Activated T-cell treated with anti-CD3 and anti-CD28 coated beads for 48 hours (primary cell): ENCODE results near the gene CRACDL.
"Not testable (repeated sequence)": the region's sequence is repeated elsewhere in the genome, so short reads cannot be mapped to it uniquely, and the experiment has no call there.

Experiments used
- DNase-seq: peaks from one replicate; pipeline ENCODE4 v3.0.0-alpha.2; 2020; ENCODE audit warnings: low read depth

The CRACDL gene

DNA sequence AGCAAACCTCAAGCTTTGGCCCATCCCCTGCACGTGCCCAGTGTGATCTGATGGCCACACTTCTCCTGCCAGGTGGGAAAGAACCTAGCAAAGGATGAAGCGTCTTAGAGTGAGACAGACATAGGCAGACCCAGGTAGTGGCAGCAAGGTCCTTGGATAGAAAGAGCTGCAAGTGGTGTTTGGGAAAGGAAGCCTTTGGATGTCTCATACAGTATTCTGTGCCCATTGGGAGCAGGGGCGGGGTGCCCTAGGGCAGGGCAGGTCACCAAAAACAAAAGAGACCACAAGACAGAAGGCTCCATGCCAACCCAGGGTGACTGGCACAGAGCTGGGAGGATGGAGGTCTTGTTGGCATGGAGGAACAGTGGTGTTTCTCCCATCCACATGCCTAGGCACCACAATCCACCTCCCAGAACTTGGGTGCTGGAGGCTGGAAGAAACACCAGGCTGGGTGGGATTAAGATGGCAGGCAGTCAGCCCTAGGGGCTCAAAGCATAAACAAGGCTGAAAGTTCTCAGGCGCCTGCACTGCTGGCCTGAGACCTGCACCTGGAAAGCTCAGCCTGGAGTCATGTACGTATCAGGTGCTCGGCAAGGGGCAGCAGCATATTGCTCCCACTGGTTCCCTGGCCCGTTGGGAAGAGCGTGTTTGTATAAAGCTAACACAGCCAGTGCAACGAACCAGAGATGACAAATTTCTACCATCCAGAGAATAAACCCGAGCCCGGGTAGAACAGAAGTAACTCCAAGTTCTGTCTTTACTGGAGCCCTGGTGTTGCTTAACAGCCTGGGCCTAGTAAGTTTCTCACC, 52.9 kb downstream of the CRACDL start:
- no peak for DNase-seq

DNA sequence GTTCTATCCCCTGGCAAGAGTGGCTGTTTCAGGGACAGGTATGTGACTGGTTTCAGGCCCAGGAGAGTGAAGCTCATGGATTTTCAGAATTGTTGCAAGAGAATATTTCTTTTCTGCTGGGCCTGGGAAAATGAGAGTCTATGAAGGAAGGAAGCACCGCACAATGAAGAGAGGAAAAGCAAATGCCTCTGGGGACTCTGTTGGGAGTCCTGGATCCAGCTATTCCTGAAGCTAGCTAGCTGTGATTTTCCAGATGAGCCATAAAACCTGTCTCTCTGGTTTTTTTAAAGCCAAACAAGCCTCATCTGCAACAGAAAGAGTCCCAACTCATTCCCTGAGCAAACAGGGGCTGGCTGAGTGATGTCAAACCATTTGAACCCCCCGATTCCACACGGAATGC, 53.7 kb downstream of the CRACDL start:
- DNase-seq = no peak

DNA sequence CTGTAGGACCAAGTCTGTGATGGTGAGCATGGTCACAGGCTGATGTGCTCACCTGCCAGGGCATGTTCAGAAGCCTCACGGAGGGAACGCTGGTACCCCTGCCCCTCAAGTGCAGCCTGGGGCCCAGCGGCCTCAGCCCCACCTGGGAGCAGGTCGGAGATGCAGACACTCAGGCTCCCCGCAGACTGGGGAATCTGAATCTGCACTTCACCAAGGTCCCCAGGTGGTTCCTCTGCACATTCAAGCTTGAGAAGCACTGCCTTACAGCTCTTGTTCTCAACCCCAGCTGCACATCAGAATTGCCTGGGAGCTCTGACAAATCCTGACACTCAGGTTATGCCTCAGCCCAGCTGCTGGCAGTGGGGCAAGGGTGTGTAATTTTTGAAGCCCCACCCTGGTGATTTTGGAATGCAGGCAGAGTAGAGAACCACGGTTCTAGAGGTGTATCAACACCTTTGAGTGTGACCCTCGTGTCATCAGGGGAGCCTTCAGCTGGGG, 54.8 kb downstream of the CRACDL start:
- no peak for DNase-seq

DNA sequence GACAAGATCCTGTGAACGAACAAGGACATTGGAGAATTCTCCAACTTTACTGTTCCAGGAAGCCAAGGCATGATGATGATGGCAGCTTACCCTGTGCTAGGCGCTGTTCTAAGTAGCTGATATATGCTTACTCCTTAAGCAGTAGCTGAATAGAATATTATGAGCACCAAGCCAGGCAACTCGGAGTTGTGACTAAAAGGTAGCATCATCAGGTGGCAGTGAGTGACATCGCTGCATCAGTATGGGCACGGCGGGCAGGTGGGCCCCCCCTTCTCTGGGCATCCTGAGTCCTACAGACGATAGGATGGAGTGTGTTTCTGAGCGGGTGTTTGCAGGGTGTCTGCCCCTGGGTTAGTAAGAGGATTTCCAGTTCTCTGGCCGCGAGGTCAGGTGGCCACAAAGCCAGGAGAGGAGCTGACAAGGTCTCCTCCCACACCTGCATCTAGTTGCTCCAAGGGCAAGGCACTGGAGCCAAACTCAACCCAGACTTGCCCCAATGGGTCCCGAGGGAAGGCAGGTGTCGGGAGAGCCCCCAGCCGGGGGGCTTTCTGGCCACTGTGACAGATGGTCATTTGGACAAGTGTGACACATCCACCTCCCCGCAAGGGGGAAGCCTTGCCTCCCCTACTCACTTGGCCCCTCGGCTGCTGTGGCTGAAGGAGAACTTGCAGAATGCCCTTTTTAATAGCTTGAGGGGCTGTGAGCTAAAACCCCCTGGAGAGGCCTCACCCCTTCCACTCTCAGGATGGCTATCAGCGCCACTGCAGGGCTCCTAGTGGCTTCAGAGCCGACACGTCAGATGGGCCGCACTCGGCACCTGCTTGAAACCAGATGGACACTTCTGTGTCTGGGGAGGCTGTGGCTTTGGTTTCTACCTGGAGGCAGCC, 55.5 kb downstream of the CRACDL start:
- DNase-seq = no peak

DNA sequence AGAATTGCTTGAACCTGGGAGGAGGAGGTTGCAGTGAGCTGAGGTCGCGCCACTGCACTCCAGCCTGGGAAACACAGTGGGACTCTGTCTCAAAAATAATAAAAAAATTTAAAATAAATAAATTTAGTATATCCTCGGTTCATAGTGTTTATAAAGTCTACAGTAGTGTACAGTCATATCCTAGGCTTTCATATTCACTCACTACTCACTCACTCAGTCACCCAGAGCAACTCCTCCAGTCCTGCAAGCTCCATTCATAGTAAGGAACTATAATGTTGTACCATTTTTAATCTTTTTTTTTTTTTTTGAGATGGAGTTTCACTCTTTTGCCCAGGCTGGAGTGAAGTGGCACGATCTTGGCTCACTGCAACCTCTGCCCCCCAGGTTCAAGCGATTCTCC, 58.4 kb downstream of the CRACDL start:
- not testable (repeated sequence) for DNase-seq

DNA sequence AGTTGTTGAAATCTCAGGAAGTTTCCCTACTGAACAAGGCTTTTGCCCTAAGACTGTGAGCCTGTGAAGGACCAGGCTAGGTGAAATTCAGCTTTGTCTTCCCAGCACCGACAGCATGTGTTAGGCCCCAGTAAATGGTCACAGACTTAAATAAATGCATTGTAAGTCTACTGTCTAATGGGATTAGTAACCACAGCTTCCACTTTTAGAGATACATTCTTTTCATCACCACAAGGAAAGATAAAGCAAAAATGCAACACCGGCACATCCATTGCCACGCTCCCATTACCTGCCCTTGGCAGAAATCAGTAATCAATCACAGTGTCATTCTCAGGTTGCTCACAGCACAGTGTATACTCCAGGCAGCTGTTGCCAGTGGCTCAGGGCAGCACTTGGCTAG, 59.3 kb downstream of the CRACDL start:
- DNase-seq = no peak

DNA sequence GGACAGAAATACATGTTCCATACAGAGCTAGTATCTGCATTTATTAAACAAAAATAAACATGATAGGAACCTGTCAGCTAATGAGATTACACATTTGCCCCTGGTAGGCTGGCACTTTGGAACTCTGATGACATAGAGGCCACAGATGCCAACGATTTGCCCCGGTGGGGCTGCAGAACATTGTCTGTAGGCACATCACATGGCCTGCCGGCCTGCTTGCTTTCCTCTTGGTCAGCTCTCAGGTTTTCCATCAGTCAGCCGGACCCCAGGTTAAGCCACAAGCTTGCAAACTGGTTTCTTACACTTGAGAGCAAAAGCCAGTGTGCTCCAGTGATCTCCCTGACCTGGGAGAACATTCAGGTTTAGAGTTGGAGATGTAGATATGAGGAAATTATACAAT, 60.3 kb downstream of the CRACDL start:
- no peak for DNase-seq

DNA sequence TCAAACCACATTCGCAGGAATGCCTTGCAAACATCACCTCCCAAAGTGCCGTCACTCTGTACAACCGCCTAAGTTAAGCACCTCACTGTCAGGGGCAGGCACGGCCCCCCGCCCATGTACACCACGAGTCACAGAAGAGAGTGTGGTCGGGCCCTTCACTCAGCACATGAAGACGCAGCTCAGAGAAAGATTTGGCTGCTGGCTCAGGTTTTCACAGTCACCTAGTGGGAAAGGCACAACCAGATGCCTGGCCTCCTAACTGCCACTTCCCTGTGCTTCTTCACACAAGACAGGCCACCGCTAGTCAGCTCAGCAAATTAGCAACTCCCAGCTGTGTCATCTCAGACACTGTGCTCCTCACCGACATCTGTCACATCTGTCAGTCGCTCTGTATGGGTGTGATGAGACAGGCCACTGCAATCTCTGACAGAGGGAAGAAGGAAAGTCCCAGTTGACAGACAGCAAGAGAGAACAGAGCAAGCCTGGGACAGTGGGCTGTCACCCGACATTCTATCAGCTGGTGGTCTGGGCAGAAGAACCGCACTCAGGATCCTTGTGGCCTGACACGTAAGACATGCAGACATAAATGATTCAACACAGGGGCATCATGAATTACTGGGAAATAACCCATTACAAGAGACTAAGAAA, 60.8 kb downstream of the CRACDL start:
- no peak for DNase-seq

DNA sequence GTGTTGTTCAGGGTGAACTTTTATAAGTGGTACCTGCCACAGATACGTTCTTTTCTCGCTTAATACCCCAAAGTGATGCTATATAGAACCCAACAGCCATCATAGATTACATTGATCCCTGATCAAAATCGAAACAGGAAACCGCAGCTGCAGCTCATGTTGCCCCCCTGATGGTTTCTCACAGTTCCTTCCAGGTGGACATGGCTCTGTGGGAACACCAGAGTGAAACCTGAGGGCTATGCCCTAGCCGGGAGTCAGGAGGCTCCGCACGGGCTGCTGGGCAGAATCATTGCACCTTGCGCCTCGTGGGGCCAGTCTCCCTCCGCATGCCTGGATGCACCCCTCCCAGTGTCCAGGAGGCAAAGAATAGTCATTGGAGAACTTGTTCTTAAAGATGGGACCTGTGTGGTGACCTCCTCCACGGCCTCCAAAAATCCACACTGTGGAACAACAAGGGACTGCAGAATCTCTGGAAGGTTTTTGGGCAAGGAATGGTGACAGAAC, 61.8 kb downstream of the CRACDL start:
- DNase-seq = no peak

DNA sequence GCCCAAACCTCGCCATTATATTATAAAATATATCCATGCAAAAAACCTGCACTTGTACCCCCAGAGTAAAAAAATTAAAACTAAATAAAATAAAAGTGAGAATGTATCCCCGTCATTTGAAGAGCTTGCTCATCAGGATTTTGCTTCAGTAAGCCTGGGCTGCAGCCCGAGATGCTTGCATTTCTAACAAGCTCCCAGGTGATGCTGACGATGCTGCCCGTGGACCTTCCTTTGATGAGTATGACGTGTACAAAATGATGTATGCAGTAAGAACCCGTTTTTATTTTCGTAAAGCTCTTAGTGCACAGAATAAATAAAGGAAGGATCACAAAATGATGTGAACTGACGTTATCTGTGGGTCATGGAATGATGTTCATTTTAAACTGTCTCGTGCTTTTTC, 63.5 kb downstream of the CRACDL start:
- no peak for DNase-seq

DNA sequence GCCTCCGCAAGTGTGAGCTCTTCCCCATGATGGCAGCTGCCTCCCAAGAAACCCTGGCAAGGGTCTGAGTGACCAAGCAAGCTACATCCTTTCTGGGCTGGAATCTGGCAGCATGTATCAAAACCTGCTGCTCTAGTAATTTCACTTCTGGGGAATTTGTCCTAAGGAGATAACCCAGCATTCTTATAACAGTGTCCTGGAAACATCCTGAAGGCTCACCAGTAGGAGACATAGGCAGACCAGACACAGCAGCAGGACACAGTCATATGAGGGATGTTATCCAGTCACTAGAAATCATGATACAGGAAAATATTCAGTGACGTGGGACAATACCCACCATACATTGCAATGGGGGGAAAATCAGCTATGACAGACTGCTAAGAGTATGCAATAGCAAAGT, 64.5 kb downstream of the CRACDL start:
- DNase-seq = no peak

DNA sequence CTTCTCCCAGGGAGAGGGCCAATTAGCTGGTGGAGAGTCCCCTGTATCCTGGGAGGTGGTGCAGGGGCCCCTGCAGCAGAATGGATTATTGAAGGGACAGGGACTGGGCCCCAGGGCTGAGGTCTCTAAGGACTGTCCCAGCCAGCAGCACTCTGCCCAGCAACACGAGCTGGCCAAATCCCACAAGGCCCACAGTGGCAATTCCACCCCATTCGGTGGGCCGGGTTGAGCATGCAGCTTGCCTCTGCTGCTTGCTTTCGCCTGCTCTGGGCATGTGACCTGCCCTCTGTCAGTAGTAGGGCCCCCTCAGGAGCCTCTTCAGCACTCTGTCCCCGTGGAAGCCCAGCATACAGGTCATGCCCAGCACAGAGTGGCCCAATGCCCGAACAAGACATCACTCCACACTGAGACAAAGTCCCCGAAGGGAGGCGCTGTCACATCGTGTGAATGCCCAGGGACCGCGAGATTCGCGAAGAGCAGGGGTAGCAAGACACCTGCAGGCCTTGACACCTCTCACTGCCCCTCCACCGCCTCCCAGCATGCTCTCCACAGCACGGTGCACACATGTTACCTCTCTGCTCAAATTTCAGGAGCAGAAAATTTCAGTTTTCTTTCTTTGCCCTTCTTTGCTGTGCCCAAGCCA, 65.4 kb downstream of the CRACDL start:
- DNase-seq = no peak

DNA sequence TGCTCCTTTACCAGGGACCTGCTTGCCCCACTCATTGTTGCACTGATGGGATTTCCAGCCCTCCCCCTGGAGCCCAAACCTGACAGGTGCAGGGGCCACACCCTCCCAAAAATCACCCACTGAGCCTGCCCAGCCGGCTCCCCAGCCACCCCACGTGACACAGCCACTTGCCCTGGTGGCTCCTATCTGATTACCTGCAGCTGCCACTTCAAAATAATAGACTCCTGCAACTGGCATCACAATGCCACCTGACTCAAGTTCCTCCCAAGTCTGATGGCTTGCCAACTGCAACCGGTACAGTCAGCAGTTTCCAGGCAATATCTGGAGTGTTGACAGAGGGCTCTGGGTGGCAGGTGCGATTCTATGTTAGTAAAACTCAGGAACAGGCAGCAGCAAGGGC, 66.2 kb downstream of the CRACDL start:
- DNase-seq = no peak

DNA sequence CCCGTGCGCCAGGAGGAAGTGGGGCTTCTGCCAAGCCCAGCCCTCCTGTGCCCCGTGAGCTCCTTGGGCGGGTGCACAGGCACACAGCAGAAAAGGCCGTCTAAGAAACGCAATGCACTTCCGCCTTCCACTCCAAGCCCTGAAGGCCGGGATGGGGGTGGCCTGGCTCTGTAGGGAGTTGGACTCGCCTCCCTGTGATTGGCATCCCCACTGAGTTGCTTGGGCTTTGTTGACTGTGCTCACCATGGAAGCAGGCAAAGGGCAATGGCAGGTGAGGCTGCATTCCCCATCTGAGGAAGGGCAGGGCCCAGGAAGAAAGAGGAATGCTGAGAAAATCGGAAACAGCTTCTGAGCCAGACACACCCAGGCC, 66.8 kb downstream of the CRACDL start:
- DNase-seq = no peak

DNA sequence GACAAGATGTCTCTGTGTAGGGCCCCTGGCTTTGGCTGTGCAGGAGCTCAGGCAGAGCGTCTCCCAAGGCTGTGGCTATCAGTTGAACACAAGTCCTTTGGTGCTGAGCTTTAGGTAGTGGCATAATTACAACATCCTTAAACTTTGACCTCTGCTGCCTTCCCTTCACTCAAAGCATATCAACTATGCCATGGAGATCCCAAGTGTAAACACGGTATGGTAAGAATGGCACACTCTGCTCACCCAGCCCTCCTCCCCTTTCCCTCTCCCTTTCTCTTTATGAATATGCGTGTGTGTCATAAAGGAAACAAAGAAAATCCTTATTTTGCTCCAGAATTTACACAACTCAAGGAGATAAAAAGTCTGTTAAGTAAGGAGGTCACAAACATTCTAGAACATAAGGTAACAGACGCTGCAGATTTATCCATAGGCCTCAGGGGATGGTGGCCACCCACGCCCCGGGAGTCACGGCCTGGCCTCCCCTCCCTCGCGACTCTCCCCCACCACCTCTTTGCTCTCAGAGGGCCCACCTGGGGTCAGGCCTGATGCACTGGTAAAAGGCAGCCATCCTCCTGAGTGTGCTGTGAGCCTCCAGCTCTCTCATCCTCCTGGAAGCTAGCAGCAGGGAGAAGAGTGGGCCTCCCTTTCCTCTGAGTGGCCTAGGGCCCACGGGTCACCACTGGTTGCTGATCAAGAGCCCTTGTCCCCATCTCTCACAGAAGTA, 67.3 kb downstream of the CRACDL start:
- no peak for DNase-seq

DNA sequence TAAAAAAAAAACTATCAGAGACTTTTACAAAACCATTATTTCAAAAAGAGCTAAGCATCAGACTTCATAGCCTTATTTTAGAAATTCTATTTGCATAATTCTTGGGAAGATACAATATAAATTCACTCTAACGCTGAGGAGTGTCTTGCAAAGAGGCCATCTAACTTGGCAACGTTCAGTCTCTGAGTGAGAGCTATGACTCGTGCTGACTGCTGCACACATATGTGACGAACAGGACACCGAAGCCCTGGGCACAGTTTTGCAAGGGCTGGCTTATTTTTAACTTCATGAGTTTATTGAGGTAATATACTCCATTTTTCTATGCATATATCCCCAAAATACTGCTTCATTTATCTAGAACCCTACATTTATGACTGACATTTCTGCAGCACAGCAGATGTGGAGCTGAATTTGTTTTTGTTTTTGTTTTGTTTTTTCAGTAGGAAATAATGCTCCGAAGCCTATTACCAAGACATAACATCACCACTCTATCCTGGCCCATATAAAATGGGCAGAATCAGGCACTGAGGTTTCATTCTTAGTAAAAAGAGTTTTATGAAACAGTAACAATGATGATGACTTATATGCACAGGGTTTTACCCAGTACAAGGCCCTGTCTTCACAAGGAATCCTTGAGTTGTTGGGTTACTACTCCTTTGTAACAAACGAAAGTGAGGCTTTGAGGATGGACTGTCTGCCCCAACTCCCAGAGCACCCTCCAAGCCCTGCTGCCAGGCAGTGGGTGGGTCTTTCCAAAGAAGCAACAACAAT, 68.3 kb downstream of the CRACDL start:
- no peak for DNase-seq

DNA sequence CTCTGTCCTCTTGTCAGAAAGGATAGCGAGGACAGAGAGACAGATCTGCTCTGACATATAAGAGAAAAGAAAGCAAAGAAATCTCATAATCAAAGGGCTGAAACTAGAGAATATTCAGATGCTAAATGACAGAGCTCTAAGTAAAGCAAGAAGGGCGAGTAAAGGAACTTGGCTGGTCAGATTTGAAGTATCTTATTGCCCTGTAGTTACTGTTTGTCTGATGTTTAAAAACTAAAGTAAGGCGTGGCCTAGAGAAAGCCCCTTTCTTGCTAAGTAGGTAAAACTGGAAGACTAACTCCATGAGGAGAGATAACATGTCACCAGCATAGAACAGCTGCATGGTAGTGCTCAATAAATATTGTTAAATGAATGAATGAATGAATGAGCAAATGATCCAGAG, 70.0 kb downstream of the CRACDL start:
- no peak for DNase-seq

DNA sequence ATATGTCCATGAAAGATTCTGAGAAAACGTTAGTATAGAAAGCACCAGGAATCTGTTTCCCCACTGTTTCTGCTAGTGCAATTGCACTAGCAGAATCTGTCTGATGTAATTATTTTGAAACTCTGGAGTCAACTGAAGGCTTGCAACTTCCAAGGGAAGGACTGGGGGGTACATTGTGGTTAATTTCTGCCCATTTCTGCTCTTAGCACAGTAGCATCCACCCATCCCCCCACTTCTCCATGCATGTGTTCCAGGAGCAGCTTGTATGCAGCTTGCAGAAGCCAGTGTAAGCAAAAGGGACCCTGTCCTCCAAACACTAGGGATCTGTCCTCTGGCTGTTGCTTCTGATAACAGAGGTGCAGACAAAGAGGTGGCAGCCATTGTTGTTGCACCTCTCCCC, 74.4 kb downstream of the CRACDL start:
- no peak for DNase-seq

DNA sequence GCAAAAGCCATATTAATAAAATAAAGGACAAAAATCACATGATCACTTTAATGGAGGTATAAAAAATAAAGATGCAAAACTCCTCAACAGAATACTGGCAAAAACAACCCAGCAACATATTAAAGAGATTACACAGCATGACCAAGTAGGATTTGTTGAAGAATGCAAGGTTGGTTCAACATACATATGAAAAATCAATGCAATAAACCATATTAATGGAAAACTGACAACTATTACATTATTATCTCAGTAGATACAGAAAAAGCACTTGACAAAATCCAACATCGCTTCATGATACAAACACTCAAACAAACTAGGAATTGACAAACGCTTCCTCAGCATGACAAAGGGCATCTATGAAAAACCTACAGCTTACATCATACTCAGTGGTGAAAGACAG, 76.7 kb downstream of the CRACDL start:
- DNase-seq = no peak

DNA sequence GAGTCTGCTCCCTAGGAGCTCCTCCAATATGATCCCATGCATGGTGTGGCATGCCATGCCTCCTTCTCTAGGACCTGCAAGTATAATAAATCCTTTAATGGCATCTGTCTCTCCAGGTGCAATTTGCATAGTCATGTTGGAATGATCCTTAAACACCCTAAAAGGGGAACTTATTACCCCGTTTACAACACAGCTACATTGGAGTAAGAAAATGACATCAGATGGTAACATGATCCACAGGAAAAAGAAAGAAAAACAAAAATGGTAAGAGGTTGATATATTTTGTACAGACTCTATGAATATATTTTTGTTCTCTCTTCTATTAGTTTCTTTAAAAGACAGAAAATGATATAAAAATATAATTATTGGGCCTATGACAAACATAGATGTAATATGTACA, 79.0 kb downstream of the CRACDL start:
- DNase-seq = no peak

DNA sequence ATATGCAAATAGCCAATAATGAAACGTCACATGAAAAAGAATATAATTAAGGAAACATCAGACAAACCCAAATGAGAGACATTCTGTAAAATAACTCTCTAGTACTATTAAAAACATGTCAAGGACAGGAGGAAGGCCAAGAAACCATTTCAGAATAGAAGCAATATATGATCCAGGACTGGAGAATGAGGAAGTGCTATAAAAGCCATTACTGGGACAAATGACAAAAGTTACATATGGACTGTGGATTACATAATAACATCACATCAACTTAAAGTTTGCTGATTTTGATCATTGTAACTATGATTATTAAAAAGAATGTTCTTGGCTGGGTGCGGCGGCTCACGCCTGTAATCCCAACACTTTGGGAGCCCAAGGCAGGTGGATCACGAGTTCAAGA, 81.3 kb downstream of the CRACDL start:
- no peak for DNase-seq
